Posterior cingulate gyrus (tissue), 11 donors: ENCODE results near the gene CCDC73.

Source experiments
- DNase-seq, 10 donors: peaks; one replicate each; pipeline versions ENCODE4 v3.0.0 to v3.0.0-alpha.2; 2020 to 2021; ENCODE audit warnings: mixed read lengths in 3 of 10
- intact Hi-C: fragments of 100-400 bp; cut with DNase I; formaldehyde crosslinking; loops from one replicate; pipeline ENCODE4 v1.15.1; 2023

Gene CCDC73

DNA sequence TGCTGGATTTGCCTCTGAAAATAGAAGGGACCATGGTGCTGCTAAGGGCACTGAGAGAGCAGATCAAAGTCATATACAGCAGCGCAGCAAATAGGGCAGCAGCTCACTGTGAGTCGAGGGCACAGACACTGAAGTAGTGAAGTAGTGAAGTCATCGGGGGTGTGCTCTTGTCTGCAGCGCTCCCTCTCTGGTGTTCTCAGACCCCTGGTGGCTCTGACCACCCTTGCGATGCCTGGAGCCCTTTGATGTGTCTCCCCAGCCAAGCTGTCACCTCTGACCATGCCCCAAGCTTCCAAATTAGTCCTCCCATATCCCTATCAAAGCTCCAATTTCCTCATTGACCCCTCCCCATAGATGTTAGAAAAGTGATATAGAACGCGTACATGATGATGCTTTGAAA, 238.6 kb downstream of the CCDC73 start:
- DNase-seq = no peak
- intact Hi-C loops = no loop called here

DNA sequence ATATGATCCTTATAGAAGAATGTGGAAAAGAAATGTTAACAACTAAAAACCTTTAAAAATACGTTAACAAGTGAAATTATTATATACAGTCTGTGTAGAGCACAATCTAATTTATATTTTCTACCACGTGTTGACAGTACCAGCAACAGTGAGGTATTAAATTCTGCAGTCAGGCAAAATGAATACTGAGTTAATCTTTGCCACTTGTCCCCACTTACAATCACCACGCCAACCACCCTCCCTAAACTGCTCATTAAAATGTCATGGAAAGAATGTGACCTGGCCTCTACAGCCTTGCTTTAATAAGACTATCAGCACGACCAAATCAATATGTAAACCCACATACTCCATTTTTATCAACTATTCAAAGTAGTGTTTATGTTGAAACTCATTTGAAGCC, 239.4 kb downstream of the CCDC73 start:
- DNase-seq = no peak
- intact Hi-C loops = no loop called here
